AG10803 (cell line): ENCODE measurements around the gene LIMS2.

Experiments
- DNase-seq: peaks from one replicate; pipeline ENCODE4 v3.0.0; 2010; ENCODE audit warnings: low read depth
- H3K4me3 ChIP-seq: 2 replicates; pipeline ENCODE4 v1.5.1; 2011; ENCODE audit warnings: mild to moderate bottlenecking, low read length, control low read depth
- CTCF ChIP-seq: conservative IDR thresholded peaks from 2 replicates; pipeline ENCODE4 v1.5.1; 2011; ENCODE audit warnings: mild to moderate bottlenecking, low read length, control low read depth, inconsistent platforms

The LIMS2 gene

GRCh38 chr2:127656569-127657231 lies 18.6 kb downstream of the LIMS2 start:
- DNase-seq: no peak
- no peak for TF ChIP-seq CTCF
- H3K4me3 ChIP-seq: no peak overlapping the region

GRCh38 chr2:127655209-127656073 lies 19.9 kb downstream of the LIMS2 start:
- no peak for TF ChIP-seq CTCF
- no peak overlapping the region for H3K4me3 ChIP-seq
- DNase-seq: no peak

- no peak for TF ChIP-seq CTCF
- no peak overlapping the region for H3K4me3 ChIP-seq
- no peak for DNase-seq
These were observed 20.5 kb downstream of the LIMS2 start for GRCh38 chr2:127654838-127655175.

GRCh38 chr2:127654084-127654837 lies 21.1 kb downstream of the LIMS2 start:
- TF ChIP-seq CTCF: no peak
- no peak for DNase-seq
- H3K4me3 ChIP-seq: no peak overlapping the region

GRCh38 chr2:127653421-127654083 lies 21.8 kb downstream of the LIMS2 start:
- H3K4me3 ChIP-seq: no peak overlapping the region
- DNase-seq: no peak
- TF ChIP-seq CTCF: no peak

- no peak overlapping the region for H3K4me3 ChIP-seq
- no peak for DNase-seq
- TF ChIP-seq CTCF: no peak
These were observed 22.5 kb downstream of the LIMS2 start for GRCh38 chr2:127652786-127653357.
